ENCODE results near the gene ZBTB20. TPM values are rescaled to one million over a fixed set of nuclear protein-coding genes. Genes with fewer than 3 reads are reported as not detected.
A peak's percentile ranks its signal among the peaks of the same experiment; 100 is the strongest.
"Not testable (repeated sequence)": the region's sequence is repeated elsewhere in the genome, so short reads cannot be mapped to it uniquely, and the experiment has no call there.

Gene ZBTB20
- total RNA-seq, result 10 to 100 TPM; 44.6 to 50.8 TPM
- 10 to 100 TPM; 16.5 to 22.0 (median 20.5) TPM for polyA plus RNA-seq
- 9.7 to 98.9 (median 70.5) reads per million in 6 experiments for total RNA-seq

- peak; percentile 18 to 26 for ATAC-seq
- H3K27ac Mint-ChIP-seq, result peak within 1 kb of the TSS; percentile 99 to 100 (median 100)
- no peaks in the 10 kb centered on the region for H3K27me3 Mint-ChIP-seq
- H3K36me3 Mint-ChIP-seq, result peaks cover 4 to 10% (median 5%) of the 10 kb centered on the region in 3 donors
- H3K9me3 Mint-ChIP-seq, result peaks cover 0 to 14% (median 3%) of the 10 kb centered on the region in 9 donors
- peak; percentile 60 to 86 (median 70) for DNase-seq
- H3K4me1 Mint-ChIP-seq, result peaks cover 8 to 43% (median 32%) of the 10 kb centered on the region in 4 donors
- POLR2A ChIA-PET, result interaction anchor here (0.5 to 4.2 kb wide), 15 partner anchors 11 to 1451 kb away, joined by 3 to 61 read pairs (median 3); partner anchors contain the start of genes ATP6V1A, CCDC191, QTRT2 and USF3
- peak within 1 kb of the TSS; percentile 86 to 100 (median 99) for H3K4me3 Mint-ChIP-seq
Observed at GRCh38 chr3:115146418-115147328, at the start of gene ZBTB20. TSS of gene ZBTB20 (minus strand) at chr3:115147288.

DNA sequence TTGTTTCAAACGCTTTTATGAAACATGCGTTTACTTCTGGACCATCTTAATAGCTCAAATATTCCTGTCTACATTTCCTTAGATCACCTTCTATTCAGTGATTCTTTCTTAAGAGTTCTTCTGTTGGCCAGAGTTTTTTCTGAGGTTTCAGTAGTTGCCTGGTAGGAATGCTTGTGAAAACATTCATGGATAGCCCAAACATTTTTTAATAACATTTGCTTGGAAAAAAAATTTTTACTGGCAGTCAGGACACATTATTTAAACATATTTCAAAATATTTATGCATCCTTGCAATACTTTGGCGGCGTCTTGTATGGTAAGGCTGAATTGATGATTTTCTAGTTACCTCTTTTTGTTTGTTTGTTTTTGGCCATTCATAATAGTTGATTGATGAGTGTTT lies 47.4 kb upstream of the ZBTB20 start:
- no peak for ATAC-seq
- H3K4me3 Mint-ChIP-seq, result no peak overlapping the region
- no peak for DNase-seq
- POLR2A ChIA-PET, result no interaction called here
- H3K27ac Mint-ChIP-seq, result no peak overlapping the region
- H3K9me3 Mint-ChIP-seq, result peaks cover 0 to 16% (median 4%) of the 10 kb centered on the region in 9 donors
- peaks cover 0 to 3% (median 0%) of the 10 kb centered on the region in 4 donors for H3K4me1 Mint-ChIP-seq
- peaks cover 0 to 4% (median 0%) of the 10 kb centered on the region in 5 donors for H3K27me3 Mint-ChIP-seq
- peaks cover 2 to 26% (median 3%) of the 10 kb centered on the region in 3 donors for H3K36me3 Mint-ChIP-seq

DNA sequence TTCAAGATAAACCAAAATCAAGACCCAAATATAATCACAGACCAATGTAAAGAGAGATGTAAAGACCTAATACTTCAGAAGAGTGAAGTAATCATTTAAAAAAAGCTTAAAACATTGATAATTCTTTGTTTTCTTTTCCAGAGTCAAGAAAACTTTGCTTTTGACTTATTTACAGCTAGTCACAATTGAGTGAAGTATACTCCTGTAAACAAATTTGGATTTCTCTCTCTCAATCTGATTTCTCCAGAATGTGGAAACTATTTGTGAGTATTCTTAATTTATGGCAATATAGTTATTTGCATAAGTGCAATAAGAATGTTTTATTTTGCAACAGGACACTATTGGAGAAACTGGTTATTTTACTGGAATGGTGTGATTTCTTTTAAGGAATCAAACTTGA lies 43.7 kb upstream of the ZBTB20 start:
- Mint-ChIP-seq H3K27me3 (no peaks in the 10 kb centered on the region), H3K27ac (no peak overlapping the region), H3K9me3 (peaks cover 0 to 15% (median 4%) of the 10 kb centered on the region in 9 donors), H3K4me3 (no peak overlapping the region), H3K36me3 (peaks cover 3 to 18% (median 5%) of the 10 kb centered on the region in 3 donors), H3K4me1 (peaks cover 0 to 13% (median 1%) of the 10 kb centered on the region in 4 donors)
- POLR2A ChIA-PET, result no interaction called here
- no peak for DNase-seq
- ATAC-seq, result no peak

- Mint-ChIP-seq H3K27me3 (peaks cover 0 to 3% (median 0%) of the 10 kb centered on the region in 5 donors), H3K36me3 (peaks cover 0 to 10% (median 9%) of the 10 kb centered on the region in 3 donors), H3K9me3 (peaks cover 0 to 15% (median 6%) of the 10 kb centered on the region in 9 donors), H3K27ac (peak overlapping the region in 1 of 10 donors; percentile 66), H3K4me3 (peak overlapping the region in 1 of 10 donors; percentile 8), H3K4me1 (peaks cover 0 to 13% (median 3%) of the 10 kb centered on the region in 4 donors)
- no peak for ATAC-seq
- no peak for DNase-seq
- POLR2A ChIA-PET, result no interaction called here
Observed at GRCh38 chr3:115187149-115187757, 40.2 kb upstream of the ZBTB20 start.

DNA sequence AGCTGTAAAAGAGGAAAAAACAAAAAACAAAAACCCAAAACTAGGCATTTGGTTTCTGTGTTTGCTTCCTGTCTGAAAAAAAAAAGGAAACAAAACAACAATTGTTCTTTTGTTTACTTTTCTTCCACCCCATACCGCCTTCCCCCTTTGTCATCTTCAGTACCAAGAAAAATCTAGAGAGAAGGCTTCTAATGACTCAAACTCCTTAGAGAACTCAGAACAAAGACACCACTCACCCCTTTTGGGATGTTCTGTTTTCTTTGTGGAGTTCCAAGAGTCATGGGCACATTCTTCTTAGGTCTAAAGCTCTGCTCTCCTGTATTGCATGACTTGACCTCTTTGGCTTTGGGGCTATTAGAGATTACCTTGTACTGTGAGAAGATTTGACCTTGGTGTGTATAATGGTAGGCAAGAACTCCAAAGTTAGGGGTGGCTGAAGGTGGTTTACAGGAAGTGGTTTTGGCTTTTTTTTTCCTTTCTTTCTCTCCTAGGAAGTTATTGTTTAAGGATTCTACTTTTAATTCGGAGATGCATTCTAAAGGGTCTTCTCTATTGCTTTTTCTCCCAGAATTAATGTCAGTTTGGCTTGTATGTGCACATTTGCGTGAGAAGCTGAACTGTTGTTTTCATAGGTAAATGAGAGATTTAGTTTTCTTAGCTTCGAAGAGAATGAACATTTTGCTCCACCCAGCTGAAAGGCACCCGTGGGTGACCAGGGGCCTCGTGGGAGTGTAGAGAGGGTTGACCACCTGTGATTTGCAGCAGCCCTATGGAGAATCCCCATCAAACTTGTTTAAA lies 39.5 kb upstream of the ZBTB20 start:
- Mint-ChIP-seq H3K4me1 (peaks cover 0 to 13% (median 3%) of the 10 kb centered on the region in 4 donors), H3K27me3 (peaks cover 0 to 3% (median under 1%) of the 10 kb centered on the region in 5 donors), H3K36me3 (peaks cover 0 to 11% (median 5%) of the 10 kb centered on the region in 3 donors), H3K4me3 (peak overlapping the region in 1 of 10 donors; percentile 8), H3K9me3 (peaks cover 0 to 15% (median 8%) of the 10 kb centered on the region in 9 donors), H3K27ac (no peak overlapping the region)
- ATAC-seq, result no peak
- POLR2A ChIA-PET, result no interaction called here
- no peak for DNase-seq

DNA sequence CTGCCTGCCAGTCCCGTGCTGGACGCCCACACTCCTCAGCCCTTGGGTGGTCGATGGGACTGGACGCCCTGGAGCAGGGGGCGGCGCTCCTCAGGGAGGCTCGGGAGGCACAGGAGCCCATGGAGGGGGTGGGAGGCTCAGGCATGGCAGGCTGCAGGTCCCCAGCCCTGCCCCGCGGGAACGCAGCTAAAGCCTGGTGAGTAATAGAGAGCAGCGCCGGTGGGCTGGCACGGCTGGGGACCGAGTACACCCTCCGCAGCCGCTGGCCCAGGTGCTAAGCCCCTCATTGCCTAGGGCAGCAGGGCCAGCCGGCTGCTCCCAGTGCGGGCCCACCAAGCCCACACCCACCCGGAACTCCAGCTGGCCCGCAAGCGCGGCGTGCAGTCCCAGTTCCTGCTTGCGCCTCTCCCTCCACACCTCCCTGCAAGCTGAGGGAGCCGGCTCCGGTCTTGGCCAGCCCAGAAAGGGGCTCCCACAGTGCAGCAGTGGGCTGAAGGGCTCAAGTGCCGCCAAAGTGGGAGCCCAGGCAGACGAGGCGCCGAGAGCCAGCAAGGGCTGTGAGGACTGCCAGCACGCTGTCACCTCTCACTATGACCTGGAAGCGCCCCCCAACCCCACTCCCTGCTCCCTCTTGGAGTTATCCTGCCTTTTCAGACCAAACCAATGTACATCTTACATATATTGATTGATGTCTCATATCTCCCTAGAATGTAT lies 37.9 kb upstream of the ZBTB20 start:
- ATAC-seq, H3K9me3 Mint-ChIP-seq, H3K4me3 Mint-ChIP-seq, H3K27ac Mint-ChIP-seq, H3K27me3 Mint-ChIP-seq, DNase-seq, POLR2A ChIA-PET: not testable (repeated sequence)
- peaks cover 0 to 13% (median 5%) of the 10 kb centered on the region in 3 donors for H3K36me3 Mint-ChIP-seq
- peaks cover 0 to 13% (median 3%) of the 10 kb centered on the region in 4 donors for H3K4me1 Mint-ChIP-seq

DNA sequence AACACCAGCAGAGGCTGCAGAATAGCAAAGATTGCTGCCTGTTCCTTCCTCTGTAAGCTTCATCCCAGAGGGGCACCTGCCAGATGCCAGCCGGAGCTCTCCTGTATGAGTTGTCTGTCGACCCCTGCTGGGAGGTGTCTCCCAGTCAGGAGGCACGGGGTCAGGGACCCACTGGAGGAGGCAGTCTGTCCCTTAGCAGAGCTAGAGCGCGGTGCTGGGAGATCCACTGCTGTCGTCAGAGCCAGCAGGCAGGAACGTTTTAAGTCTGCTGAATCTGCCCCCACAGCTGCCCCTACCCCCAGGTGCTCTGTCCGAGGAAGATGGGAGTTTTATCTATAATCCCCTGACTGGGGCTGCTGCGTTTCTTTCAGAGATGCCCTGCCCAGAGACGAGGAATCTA lies 31.8 kb upstream of the ZBTB20 start:
- DNase-seq, H3K4me1 Mint-ChIP-seq, H3K4me3 Mint-ChIP-seq, H3K36me3 Mint-ChIP-seq, H3K27me3 Mint-ChIP-seq, POLR2A ChIA-PET, ATAC-seq: not testable (repeated sequence)
- Mint-ChIP-seq H3K9me3 (peaks cover 0 to 12% (median 0%) of the 10 kb centered on the region in 9 donors), H3K27ac (peak overlapping the region in 1 of 10 donors; percentile 52)

DNA sequence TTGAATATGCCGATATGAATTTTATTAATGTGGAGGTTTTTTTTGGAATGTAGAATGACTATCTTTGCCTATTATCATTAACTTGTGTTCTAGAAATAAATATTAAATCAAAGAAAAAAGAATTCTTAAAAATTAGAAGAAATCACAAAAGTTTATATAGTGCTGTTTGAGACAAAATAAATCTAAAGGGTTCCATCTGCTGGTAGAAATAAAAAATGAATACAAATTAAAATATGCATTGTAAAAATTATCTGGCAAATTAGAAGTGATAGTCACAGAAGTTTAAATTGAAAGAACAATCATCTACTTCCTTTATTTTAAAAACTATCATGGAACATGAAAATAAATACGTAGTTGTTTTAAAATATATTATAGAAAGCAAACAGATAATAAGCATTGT lies 22.7 kb upstream of the ZBTB20 start:
- Mint-ChIP-seq H3K9me3 (no peaks in the 10 kb centered on the region), H3K27me3 (no peaks in the 10 kb centered on the region), H3K27ac (no peak overlapping the region), H3K36me3 (no peaks in the 10 kb centered on the region), H3K4me3 (no peak overlapping the region), H3K4me1 (peaks cover 9 to 12% (median 11%) of the 10 kb centered on the region in 4 donors)
- ATAC-seq (no peak), DNase-seq (peak in 3 of 10 donors; percentile 27 to 34 (median 34))
- POLR2A ChIA-PET, result interaction anchor here (1.7 kb wide), 1 partner anchor 23 kb away, joined by 8 read pairs; the partner anchor contains the start of gene ZBTB20

DNA sequence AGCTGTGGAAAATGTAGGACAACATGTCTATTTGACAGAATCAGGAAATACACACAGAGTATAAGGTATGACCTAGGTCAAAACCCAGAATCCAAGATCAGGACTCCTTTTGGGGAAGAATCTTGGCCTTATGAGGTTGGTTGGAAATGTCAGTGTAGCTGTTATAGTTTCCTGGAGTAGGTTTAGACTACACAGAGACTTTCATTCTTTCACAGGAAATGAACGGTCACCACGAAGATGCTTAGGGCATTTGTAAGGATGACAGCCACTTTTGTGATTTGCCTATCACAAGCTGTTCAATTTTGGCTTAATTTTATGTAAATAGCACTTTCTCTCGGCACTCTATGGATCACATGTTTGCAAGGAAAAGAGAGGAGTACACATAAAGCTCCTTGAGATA lies 18.6 kb upstream of the ZBTB20 start:
- DNase-seq (peak in 4 of 10 donors; percentile 19 to 45 (median 36)), ATAC-seq (peak; percentile 60 to 71)
- POLR2A ChIA-PET, result interaction anchor here (1.0 to 4.8 kb wide), 4 partner anchors 16 to 68 kb away, joined by 3 to 55 read pairs (median 6); partner anchors contain the start of gene ZBTB20
- Mint-ChIP-seq H3K9me3 (no peaks in the 10 kb centered on the region), H3K27ac (peak overlapping the region; percentile 65 to 97 (median 89)), H3K36me3 (no peaks in the 10 kb centered on the region), H3K4me3 (peak overlapping the region in 5 of 10 donors; percentile 10 to 78 (median 70)), H3K27me3 (no peaks in the 10 kb centered on the region), H3K4me1 (peaks cover 16 to 30% (median 29%) of the 10 kb centered on the region in 4 donors)

- peak; percentile 93 to 96 for ATAC-seq
- Mint-ChIP-seq H3K27me3 (no peaks in the 10 kb centered on the region), H3K4me3 (peak overlapping the region in 9 of 10 donors; percentile 5 to 78 (median 45)), H3K27ac (peak overlapping the region; percentile 65 to 97 (median 89)), H3K4me1 (peaks cover 19 to 30% (median 29%) of the 10 kb centered on the region in 4 donors), H3K9me3 (no peaks in the 10 kb centered on the region), H3K36me3 (no peaks in the 10 kb centered on the region)
- peak in 6 of 10 donors; percentile 10 to 69 (median 52) for DNase-seq
- POLR2A ChIA-PET, result interaction anchor here (1.0 to 4.8 kb wide), 4 partner anchors 16 to 68 kb away, joined by 3 to 55 read pairs (median 6); partner anchors contain the start of gene ZBTB20
Observed at GRCh38 chr3:115165266-115165665, 18.2 kb upstream of the ZBTB20 start.
